Right renal cortex interstitium (tissue), 3 donors: ENCODE data around the gene MRPL54. TPM values are rescaled to one million over a fixed set of nuclear protein-coding genes. Genes with fewer than 3 reads are reported as not detected.

Experiments used
- DNase-seq, 3 donors: peaks; one replicate each; pipeline ENCODE4 v3.0.0-alpha.2; 2013; ENCODE audit warnings: low read depth in 3 of 3, low spot score in 2 of 3
- polyA plus RNA-seq, 3 donors: library from polyadenylated mRNA; unstranded; fragments of 120-200 nt; gene quantifications; one replicate each; pipeline ENCODE4 v1.2.1, GENCODE V29; 2013; ENCODE audit not compliant: insufficient read length in 3 of 3

MRPL54 gene
- polyA plus RNA-seq, 3 donors: 30.5 to 31.9 (median 30.5) TPM

DNA sequence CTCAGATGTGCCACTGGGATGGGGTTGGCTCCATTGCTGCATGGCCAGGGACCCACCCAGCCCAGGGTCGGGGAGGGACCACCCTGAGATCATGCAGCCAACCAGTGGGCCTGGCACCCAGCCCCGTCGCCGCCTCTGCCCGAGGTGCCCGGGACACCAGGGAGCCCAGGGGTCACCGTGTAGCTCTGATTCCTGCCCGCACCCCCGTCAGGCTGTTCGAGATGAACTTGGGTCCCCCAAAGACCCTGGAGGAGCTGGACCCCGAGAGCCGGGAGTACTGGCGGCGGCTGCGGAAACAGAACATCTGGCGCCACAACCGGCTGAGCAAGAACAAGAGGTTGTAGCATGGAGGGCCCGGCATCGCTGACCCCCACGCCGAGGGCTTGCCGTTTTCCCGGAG is 4.6 kb downstream of the MRPL54 start:
- DNase-seq: no peak

DNA sequence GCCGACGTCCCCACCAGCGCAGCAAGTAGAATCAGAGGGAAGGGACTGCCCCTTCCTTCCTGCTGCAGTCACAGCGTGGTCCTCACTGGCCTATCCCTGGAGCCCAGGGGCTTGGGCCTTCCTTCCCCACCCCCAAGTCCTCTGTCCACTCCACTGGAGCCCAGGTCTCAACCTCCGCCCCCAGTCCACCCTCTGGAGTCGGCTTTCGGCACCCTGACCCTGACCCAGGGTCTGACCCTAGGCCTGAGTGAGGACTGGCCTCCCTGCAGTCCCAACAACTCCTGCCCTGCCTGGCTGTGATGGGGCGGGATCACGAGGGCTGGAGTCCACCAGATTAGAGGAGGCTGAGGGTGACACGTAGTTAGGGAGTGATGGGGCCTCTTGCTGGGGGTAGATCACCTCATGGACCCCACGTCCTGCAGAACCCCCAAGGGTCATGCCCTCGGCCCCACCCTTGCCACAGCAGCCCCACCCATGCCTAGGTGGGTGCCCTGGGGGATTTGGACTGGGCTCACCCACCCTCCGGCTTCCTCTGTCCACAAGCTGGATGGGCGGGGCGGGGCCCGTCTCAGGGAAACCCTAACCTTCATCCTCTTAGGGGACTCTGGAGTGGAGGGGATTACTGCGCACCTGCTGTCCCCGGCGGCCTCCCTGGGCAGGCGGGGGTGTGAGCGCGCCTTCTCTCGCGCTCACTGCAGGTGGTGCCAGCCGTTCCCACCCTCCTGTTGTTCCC is 5.7 kb downstream of the MRPL54 start:
- DNase-seq: no peak

DNA sequence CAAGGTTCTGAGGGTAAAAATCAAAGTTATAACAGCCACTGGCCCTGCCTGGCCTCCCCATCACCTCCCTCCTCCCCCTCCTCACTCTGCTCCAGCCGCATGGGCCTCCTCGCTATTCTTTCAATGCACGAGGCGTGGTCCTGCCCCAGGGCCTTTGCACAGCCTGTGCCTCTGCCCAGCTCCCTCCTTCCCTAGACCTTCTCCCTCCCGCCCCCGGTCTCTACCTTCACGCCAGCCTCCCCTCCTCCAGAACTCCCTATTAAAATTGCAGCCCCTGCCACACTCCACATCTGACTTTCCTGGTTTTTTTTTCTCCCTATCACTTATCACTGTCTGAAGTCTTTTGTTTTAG is 6.2 kb downstream of the MRPL54 start:
- no peak for DNase-seq

DNA sequence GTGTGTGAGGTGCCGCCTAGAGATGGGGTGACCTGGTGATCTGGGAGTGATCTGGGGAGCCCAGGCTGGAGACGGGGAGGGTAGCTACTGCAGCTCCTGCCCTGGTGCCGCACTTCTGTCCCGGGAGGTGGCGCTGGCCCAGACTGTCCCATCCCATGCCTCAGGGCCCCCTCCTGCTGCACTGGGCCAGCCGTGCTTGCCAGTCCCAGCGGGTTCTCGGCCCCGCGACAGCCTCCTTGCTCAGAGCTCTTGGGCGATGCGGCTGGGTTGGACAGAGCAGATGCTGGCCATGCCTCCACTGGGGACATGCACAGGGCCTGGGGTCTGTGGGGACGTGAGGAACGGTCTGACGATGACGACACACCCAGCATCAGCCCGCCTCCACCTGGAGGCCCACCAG is 7.0 kb downstream of the MRPL54 start:
- no peak for DNase-seq

DNA sequence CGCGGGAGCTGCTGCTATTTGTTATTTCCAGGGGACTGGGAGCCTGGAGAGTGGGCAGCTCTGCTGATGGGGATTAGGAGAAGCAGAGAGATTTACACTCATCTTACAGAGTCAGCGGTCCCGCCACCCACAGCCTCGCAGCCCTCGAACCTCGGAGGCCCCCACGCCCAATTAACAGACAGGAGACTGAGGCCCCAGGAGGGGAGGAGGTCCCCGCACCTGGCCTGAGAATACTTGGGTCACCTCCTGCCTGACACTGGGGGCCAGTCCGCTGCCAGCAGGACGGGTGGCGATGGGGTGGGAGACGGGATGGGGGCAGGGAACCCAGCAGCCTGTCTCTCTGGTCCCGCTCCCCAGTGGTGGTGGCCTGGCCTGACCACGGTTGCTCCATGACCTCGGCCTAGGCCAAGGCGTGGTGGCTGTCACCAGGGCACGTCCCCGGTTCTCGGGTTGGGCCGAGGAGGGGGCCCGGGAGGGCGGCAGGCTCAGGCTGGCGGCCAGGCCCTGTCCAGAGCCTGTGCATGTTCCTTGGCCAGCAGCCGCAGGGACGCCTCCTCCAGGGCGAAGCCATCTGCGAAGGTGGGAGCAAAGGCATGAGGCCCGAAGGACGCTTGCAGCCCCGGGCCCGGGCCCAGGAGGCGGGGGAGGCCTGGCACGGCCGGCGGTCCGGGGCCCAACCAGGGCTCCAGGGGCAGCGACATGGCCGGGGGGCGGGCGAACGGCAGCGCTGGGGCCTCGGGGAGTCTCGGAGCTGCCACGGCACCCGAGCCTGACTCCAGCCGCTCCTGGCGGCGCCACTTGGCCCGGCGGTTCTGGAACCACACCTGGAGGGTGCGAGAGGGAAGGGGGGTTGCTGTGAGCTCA is 7.9 kb downstream of the MRPL54 start:
- no peak for DNase-seq

DNA sequence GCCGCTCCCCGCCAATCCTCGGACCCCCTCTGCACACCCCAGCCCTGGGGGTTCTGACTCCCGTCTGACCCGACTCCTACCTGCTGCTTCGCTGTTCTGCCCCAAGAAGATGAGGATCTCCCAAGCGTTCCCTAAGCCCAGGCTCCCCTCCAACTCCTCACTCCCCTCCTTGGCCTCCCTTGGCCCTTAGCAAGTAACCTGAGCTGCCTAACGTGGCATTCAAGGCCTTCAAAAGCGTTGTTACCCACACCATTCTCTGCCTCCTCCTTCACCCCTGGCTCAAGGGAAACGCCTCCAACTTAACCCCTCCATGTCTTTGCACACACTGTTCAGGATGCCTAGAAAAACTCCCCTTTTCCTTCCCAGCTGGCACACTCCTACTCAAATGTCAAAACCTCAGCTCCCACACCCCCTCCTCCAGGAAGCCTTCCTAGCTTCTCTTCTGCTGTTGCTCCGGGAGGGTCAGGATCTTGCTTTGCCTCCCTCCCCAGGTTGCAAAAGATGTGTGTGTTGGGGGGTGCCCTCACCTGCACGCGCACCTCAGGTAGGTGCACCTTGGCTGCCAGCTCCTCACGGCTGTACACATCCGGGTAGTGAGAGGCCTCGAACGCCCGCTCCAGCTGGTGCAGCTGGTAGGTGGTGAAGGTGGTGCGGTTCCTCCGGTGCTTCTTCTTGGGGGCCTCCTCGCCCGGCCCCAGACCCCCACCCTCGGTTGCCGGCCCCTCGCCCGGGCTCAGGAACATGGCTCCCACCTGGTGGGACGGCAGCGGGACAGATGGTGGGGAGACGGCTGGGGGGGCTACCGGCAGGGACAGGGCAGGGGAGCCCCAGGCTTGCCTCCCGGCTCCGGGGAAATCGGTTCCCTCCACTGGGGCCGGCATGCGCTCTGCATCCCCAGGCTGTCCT is 8.8 kb downstream of the MRPL54 start:
- no peak for DNase-seq

DNA sequence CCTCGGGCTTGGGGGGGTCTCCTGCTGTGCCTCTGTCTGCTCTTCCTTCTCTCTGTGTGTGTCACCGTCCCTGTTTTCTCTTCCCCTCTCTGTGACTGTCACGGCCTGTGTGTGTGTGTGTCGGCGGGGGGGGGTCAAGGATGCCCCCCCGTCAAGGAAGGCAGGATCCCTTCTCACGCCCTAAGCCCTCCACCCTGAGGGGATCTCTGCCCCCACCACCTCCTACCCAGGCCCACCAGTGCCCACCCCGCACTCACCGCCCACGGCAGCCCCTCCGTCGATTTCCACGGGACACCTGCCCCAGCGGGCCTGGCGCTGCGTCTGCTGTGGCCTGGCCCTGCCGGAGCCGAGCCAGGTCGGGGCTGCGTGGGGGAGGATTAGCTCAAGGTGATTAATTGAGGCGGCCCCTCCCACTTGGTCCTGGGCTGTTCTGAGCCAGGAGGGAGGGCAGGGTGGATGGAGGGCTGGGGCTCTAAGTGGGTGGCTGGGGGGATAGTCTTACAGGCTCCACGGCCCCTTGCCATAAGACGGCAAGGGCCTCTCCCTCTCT is 9.5 kb downstream of the MRPL54 start, which contains the start of gene RAX2:
Gene RAX2, minus strand, starts transcription at position 323 of the 550 bp plus-strand sequence. CDS start 486 bp downstream, outside the sequence.
- DNase-seq: no peak

DNA sequence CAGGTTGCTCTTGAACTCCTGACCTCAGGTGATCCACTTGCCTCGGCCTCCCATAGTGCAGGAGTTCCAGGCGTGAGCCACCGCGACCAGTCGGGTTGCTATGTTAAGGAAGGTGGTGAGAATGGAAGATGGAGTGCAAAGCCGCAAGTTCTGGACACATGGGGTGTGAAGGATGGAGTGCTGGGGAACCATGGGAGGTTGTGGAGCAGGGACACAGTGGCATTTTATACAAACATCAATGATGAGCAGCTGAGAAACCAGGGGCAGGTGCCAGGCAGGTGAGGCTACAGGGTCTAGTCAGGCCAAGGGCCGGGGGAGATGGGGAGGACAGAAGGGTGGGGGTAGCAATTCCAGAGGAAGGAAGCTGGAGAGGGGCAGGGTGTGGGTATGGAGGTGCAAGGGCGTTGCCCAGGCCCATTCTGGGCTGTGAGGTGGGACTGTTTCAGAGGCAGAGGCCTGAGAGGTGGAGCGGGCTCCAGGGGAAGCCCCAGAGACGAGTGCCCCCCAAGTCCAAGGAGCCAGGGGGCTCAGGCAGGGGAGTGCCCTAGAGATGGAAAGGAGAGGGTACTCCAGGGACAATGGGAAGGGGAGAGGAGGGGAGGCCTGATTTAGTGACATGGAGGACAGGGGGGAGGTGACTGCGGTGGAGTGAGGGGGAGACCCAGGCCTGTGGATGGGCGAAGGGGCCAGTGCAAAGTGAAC is 11.5 kb downstream of the MRPL54 start:
- DNase-seq: no peak

DNA sequence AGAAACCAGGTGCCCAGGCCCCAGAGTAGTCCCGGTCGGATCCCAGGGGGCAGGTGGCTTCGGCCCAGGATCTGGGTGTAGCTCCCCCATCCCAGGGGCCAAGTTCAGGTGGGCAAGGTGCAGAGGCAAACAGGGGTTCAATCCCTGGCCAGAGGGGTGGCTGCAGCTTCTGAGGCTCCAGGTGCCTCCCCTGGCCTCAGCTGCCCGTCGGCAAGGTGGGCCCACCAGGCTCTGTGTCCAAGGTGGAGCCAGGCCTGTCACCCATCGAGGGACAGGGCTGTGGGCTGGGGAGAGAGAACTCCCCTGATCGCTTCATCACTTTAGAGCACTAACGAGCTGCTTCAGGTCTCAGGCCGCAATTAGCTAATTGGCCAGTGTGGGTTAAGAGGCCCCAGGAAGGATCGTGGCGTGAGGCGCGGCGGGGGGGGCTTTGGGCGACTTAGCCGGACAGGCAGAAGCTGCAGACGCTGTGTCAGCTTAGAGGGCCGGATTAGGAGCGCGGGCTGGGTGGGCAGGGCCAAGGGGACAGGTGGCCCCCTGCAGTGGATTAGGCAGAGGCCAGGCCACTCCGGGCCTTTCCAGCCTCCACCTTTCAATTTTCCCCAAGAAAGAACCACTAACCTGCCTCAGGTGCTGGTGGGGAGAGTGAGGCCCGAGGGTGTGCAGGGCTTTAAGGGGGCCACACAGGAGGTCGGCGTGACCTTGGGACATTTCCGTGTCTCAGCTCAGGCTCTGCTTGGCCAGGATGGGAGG is 12.3 kb downstream of the MRPL54 start:
- no peak for DNase-seq

DNA sequence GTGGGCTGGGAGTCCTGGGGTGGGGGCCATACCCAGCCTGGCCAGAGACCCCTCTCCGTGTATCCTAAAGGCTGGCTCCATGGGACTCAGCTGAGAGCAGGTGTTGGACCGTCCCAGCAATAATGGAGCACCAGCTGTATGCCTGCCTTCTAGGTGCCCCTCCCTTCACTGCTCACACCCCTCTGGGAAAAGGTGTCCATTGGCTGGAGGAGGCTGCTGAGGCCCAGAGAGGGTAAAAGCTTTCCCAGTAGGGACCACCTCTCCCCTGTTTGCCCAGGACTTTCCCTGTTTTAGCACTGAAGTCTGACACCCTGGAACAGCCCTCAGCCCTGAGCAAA is 12.9 kb downstream of the MRPL54 start:
- DNase-seq: no peak

DNA sequence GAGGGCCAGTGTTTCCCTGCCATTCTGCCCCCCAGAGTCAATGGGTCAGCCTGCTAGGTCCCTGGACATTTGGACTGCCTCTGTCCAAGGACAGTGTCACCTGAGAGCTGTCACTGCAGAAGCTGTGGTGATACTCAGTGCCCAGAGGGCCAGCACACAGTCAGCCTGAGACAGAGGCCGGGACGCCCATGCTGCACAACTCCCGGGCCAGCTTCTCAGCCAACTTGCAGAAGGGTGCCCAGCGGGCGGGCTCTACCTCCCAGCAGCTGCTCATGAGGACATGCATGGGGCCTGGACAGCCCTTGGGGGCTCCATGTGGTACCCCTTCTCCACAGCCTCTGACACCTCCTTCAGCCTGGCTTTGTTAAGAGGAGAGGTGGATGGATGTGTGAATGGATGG is 13.3 kb downstream of the MRPL54 start:
- no peak for DNase-seq

DNA sequence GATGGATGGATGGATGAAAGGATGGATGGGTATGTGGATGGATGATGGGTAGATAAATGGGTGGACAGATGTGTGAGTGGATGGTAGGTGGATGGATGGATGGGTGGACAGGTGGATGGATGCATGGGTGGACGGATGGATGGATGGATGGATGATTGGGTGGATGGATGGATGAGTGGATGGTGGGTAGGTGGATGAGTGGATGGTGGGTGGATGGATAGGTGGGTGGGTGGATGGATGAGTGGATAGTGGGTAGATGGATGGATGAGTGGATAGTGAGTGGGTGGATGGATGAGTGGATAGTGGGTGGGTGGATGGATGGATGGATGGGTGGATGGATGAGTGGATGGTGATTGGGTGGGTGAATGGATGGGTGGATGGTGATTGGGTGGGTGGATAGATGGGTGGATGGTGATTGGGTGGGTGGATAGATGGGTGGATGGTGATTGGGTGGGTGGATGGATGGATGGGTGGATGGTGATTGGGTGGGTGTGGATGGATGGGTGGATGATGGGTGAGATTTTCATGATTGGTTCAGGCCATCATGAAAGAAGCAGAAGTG is 14.1 kb downstream of the MRPL54 start:
- no peak for DNase-seq

DNA sequence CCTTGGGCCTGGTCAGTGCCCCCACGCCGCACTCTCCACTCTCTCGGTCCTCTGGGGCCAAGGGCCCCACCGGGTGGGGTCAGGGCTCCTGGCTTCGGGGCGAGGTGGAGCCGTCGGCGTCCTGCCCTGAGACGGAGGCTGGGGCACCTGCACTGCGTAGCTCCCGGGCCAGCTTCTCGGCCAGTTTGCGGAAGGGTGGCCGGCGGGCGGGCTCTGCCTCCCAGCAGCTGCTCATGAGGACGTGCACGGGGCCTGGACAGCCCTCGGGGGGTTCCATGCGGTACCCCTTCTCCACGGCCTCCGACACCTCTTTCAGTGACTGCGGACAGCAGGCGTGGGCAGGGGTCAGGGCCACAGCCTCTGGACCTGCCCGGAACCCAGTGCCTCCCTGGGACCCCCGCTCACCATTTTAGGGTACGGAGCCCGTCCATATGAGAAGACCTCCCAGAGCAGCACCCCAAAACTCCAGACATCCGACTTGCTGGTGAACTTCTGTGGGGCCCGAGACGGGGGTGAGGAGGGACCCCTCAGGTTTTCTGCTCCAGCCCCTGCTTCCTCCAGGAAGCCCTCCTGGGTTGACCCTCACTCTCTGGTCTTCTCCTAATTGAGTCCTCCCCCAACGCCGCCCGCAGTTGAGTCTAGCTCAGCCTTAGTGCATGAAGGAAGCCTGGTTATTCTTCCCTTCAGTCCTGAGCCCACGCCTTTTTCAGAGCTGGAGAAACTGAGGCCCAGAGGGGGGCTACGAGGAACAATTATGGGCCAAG is 15.8 kb downstream of the MRPL54 start:
- DNase-seq: no peak

DNA sequence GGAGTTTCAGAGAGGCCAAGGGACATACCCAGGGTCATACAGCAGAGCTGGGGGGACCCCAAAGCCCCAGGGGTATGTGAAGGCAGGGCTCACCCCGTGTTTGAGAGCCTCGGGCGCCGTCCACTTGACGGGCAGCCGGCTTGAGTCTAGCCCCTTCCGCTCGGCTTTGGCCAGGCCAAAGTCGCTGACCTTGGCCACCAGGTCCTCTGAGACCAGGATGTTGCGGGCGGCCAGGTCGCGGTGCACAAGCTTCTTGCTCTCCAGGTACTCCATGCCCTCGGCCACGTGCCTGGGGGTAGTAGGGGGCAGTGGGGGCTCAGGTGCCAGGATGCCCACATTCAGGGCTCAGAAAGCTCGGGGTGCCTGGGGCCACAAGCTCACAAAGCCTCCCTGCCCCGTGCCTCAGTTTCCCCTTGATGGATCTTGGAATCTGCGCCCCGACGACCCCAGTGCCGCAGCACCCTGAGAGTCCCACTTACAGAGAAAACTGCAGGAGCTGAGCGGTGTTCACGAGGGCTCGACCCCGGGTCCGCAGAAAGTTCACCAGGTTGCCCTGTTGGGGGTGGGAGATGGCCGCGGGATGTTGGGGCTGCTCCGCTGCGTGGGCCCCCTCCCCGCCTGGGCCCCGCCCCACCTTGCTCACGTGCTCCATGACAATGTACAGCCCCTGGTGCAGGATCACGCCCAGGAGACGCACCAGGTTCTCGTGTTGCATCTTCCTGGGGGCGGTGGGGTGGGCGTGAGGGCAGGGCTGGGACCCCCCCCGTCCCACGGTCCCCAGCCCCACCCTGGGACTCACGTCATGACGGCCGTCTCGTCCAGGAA is 16.6 kb downstream of the MRPL54 start:
- no peak for DNase-seq

DNA sequence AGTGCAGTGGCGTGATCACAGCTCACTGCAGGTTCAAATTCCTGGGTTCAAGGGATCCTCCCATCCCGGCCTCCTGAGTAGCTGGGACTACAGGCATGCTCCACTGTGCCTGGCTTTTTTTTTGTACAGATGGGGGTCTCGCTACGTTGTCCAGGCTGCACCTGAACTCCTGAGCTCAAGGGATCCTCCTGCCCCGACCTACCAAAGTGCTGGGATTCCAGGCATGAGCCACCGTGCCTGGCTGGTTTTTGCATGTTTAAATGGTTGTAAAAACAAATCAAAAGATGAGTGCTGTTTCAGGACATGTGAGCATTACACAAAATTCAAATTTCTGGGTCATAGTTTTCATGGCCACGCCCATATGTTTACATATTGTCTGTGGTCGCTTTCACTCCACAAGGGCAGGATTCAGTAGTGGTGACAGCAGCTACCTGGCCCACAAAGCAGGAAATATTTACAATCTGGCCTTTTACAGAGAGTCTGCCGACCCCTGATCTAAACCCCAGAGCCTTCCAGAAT is 18.4 kb downstream of the MRPL54 start:
- DNase-seq: no peak

DNA sequence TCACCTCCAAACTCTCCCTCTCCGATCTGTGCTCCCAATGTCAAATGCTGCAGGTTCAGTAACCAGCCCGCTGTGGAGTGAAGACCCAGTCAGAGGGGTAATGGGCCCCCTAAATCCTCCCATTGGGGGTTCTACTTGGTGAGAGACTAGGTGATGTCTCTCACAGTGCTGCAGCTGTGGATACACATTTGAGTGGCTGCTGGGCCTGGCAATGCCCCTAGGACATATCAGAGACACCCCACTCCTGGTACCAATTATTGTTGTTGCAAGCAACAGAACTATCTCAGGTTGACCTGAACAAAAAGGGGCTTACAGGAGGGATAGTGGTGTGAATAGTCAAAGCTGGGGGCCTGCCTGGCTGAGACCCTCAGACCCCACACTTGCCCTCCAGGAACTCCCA is 19.1 kb downstream of the MRPL54 start:
- DNase-seq: no peak

DNA sequence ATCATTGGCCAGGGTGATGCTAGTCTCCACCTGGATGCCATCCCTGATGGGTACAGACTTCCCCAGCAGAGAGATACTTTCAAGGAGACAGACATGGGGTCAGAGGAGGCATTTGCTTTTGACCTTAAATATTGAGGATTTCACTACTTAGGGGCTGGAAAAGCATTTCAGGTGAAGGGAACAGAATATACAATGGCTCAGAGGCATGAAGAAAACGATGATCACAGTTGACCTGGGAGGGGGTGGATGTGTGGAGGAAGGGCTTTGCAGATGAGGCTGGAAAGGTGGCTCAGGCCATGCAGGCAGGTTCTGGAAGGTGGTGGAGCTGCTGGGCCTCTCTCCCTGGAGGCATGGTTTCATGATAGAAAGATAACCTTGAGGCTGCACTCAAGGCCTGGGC is 19.8 kb downstream of the MRPL54 start:
- no peak for DNase-seq
